Pancreas (tissue), 10 donors: Measurements from ENCODE around the gene UBE2C. TPM values are rescaled to one million over a fixed set of nuclear protein-coding genes. Genes with fewer than 3 reads are reported as not detected.
A peak's percentile ranks its signal among the peaks of the same experiment; 100 is the strongest.
"Not testable (repeated sequence)": the region's sequence is repeated elsewhere in the genome, so short reads cannot be mapped to it uniquely, and the experiment has no call there.

Experiments used
- ATAC-seq, 4 donors: fragments of 200-7000 bp; cut with Tn5 transposase; one replicate each; pipeline versions ENCODE4 v1.8.0 to v1.9.1; 2020; ENCODE audit warnings: mild to moderate bottlenecking in 4 of 4, moderate library complexity in 4 of 4
- DNase-seq, 6 donors: peaks; one replicate each; pipeline ENCODE4 v3.0.0-alpha.2; 2020
- FAIRE-seq: peaks from 2 replicates; lab custom pipeline; 2012; peaks lifted over from hg19 to GRCh38; lab: Jason Lieb, UNC
- H3K27ac ChIP-seq, 4 donors: fragments of 200-600 bp; sonication (generic); 1 replicate in 3 of 4; 2 replicates in 1 of 4; pipeline versions ENCODE4 v1.5.0 to v1.8.0; 2020
- H3K27me3 ChIP-seq, 4 donors: fragments of 200-600 bp; one replicate each; pipeline ENCODE4 v1.8.0; 2021
- H3K36me3 ChIP-seq, 3 donors: fragments of 200-600 bp; sonication (generic) in 1 of 3; one replicate each; pipeline versions ENCODE4 v1.5.0 to v1.8.0; 2020 to 2021
- H3K4me1 ChIP-seq, 3 donors: fragments of 200-600 bp; one replicate each; pipeline ENCODE4 v1.8.0; 2021
- H3K4me3 ChIP-seq, 4 donors: fragments of 200-600 bp; sonication (generic) in 2 of 4; one replicate each; pipeline versions ENCODE4 v1.5.0 to v1.8.0; 2020 to 2021
- H3K9me3 ChIP-seq, 4 donors: fragments of 200-600 bp; one replicate each; pipeline ENCODE4 v1.8.0; 2021
- WGBS, 2 donors: extraction: QIAGEN DNeasy Blood & Tissue Kit; methylation state at CpG; one replicate each; pipeline ENCODE4 v1.1.7; 2013; 5-methylcytosine and 5-hydroxymethylcytosine counted together
- intact Hi-C, 3 donors: fragments of 100-400 bp; cut with DNase I; formaldehyde crosslinking; loops; one replicate each; pipeline versions ENCODE4 v1.11.1 to v1.14.2; 2022
- polyA plus RNA-seq, 2 donors: library from polyadenylated mRNA; stranded (reverse); fragments of 200-250 nt; gene quantifications; one replicate each; pipeline ENCODE4 v1.2.3, GENCODE V29; 2013
- total RNA-seq, 6 donors: library from RNA; stranded (reverse); fragmentation: NEBNext Ultra II Directional in 4 of 6; extraction: Animal tissue kit (Norgen Biotek cat#: 25700) in 4 of 6; gene quantifications; one replicate each; pipeline versions ENCODE4 v1.2.1 to v1.2.4, GENCODE V29; 2021 to 2023
- TF ChIP-seq, protein P1 (sequence below), 4 donors: fragments of 200-600 bp; sonication (generic) in 3 of 4; IDR thresholded peaks; one replicate each; pipeline versions ENCODE4 v1.5.0 to v1.8.0; 2021; ENCODE audit warnings: antibody characterized with exemption in 4 of 4
- donor health status: healthy with polysubstance abuse.
- donor health status: DM: no; HTN: no; CAD: no; lungs with moderate emphysema.
- donor health status: DM: no; HTN: no; CAD: no.
- donor health status: control.
- donor health status: control.
- donor health status: Bipolar disorder and iron deficiency.
- donor health status: DM: yes; HTN: yes; CAD: no.
- donor health status: DM: no; HTN: no; CAD: no.
- donor health status: DM: no; HTN: no; CAD: no.
- donor health status: DM: yes; HTN: yes; CAD: no.

Gene UBE2C
- 1 to 10 TPM in 2 of 6 donors, under 1 TPM in 2, not detected in 2; 0.38 to 1.9 (median 1.4) TPM for total RNA-seq
- under 1 TPM; 0.31 to 0.61 TPM for polyA plus RNA-seq

- TF ChIP-seq, protein P1, sequence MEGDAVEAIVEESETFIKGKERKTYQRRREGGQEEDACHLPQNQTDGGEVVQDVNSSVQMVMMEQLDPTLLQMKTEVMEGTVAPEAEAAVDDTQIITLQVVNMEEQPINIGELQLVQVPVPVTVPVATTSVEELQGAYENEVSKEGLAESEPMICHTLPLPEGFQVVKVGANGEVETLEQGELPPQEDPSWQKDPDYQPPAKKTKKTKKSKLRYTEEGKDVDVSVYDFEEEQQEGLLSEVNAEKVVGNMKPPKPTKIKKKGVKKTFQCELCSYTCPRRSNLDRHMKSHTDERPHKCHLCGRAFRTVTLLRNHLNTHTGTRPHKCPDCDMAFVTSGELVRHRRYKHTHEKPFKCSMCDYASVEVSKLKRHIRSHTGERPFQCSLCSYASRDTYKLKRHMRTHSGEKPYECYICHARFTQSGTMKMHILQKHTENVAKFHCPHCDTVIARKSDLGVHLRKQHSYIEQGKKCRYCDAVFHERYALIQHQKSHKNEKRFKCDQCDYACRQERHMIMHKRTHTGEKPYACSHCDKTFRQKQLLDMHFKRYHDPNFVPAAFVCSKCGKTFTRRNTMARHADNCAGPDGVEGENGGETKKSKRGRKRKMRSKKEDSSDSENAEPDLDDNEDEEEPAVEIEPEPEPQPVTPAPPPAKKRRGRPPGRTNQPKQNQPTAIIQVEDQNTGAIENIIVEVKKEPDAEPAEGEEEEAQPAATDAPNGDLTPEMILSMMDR (IDR thresholded peaks at IDR 0.05), result no peak
- Histone ChIP-seq H3K4me3 (peak within 1 kb of the TSS; percentile 47 to 61 (median 54)), H3K27ac (peak within 1 kb of the TSS in 1 of 4 donors; percentile 20), H3K9me3 (no peaks in the 10 kb centered on the region), H3K4me1 (peaks cover 0 to 5% (median 0%) of the 10 kb centered on the region in 3 donors), H3K36me3 (peaks cover 0 to 23% (median 10%) of the 10 kb centered on the region in 3 donors), H3K27me3 (no peaks in the 10 kb centered on the region)
- WGBS, 2 donors, result 1% methylated on average over 55 to 65 of the region's 65 CpGs
- peak; percentile 91 to 99 (median 98) for DNase-seq
- peak; percentile 94 for FAIRE-seq
- ATAC-seq, result peak; percentile 98 to 100 (median 99)
- intact Hi-C loops, result no loop called here
These were observed at the start of gene UBE2C for GRCh38 chr20:45812157-45813005. Gene UBE2C, plus strand, starts transcription at chr20:45812644. Its CDS starts 52 bp downstream, at chr20:45812696.

- not testable (repeated sequence) for H3K4me1 ChIP-seq, DNase-seq, ATAC-seq, H3K36me3 ChIP-seq, H3K27me3 ChIP-seq, H3K9me3 ChIP-seq, H3K27ac ChIP-seq, FAIRE-seq, H3K4me3 ChIP-seq
- intact Hi-C loops, result loop anchor here in 1 of 3 donors (10.0 kb wide), 2 partner anchors 220 to 450 kb away; partner anchors contain the start of gene EPPIN
- WGBS, 2 donors, result 80 to 83% methylated on average over 13 of the region's 13 CpGs
These were observed 47.7 kb upstream of the UBE2C start for GRCh38 chr20:45764618-45765282.

DNA sequence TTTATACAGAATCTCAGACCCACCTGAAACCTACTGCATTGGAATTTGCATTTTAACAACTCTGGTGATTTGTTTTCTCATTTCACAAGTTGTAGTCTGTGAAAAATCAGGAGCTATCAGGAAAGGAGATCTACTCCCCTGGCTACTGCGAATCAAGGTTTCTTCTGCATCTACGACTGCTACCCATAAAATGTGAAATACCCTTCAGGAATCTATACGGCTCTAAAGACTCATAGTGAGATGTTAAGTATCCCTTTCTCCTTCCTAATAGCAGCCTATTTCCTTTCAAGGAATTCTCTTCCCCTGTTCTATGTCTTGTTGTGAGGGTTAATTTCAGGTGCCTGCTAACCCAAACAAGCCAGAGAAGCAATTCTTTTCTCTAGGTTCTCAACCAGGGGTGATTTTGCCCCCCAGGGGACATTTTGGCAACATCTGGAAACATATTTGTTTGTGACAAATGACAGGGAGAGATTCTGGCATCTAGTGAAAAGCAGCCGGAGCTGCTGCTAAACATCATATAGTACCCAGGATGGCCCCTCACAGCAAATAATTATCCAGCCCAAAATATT is 47.1 kb upstream of the UBE2C start:
- no peaks in the 10 kb centered on the region for H3K36me3 ChIP-seq

DNA sequence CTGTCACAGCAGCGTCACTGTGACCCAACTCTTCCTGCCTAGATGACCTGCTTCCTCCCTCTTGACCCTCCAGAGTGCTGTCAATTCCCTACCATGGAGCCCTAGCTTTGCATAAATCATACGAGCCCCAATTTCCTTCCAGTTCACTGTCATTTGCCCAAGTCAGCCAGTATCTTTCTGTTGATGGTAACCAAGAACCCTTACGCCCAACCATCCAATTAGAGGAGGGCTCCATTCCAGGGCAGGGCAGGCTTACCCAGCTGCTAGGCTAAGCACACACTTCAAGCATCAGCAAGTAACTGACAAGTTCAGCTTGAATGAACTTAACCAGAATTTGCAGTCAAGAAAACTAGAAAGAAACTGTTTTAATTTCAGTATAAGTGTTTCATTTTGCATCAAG is 46.5 kb upstream of the UBE2C start:
- intact Hi-C loops, result loop anchor here in 1 of 3 donors (10.0 kb wide), 2 partner anchors 221 to 451 kb away; partner anchors contain the start of gene EPPIN
- no peak overlapping the region for H3K27ac ChIP-seq
- no peaks in the 10 kb centered on the region for H3K9me3 ChIP-seq
- peaks cover 0 to 4% (median 0%) of the 10 kb centered on the region in 3 donors for H3K4me1 ChIP-seq
- no peak for DNase-seq
- no peak for FAIRE-seq
- no peaks in the 10 kb centered on the region for H3K36me3 ChIP-seq
- no peak overlapping the region for H3K4me3 ChIP-seq
- TF ChIP-seq, protein P1 (IDR thresholded peaks at IDR 0.05), result no peak
- no peaks in the 10 kb centered on the region for H3K27me3 ChIP-seq
- ATAC-seq, result no peak
- 63 to 86% methylated on average over 3 of the region's 3 CpGs for WGBS, 2 donors

More for the DNA sequence above, 47.1 kb upstream of the UBE2C start:
- Histone ChIP-seq H3K4me1 (no peaks in the 10 kb centered on the region), H3K9me3 (no peaks in the 10 kb centered on the region), H3K27ac (no peak overlapping the region), H3K27me3 (no peaks in the 10 kb centered on the region), H3K4me3 (no peak overlapping the region)
- no peak for ATAC-seq
- DNase-seq, result no peak
- no peak for FAIRE-seq
- TF ChIP-seq, protein P1 (IDR thresholded peaks at IDR 0.05), result no peak
- intact Hi-C loops, result loop anchor here in 1 of 3 donors (10.0 kb wide), 2 partner anchors 221 to 451 kb away; partner anchors contain the start of gene EPPIN
- 65 to 73% methylated on average over 4 of the region's 4 CpGs for WGBS, 2 donors

DNA sequence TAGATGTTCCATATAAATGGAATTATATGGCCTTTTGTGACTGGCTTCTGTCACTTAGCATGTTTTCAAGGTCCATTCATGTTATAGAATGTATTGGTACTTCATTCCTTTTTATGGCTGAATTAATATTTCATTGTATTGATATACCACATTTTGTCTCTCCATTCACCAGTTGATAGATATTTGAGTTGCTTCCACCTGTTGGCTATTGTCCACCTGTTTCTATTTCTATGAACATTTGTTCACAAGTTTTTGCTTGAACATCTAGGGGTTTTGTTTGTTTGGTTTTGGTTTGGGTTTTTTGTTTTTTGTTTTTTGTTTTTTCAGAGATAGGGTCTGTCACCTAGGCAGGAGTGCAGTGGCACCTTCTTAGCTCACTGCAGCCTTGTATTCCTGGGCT is 44.0 kb upstream of the UBE2C start:
- Histone ChIP-seq H3K4me1 (peaks cover 0 to 8% (median 0%) of the 10 kb centered on the region in 3 donors), H3K36me3 (no peaks in the 10 kb centered on the region), H3K27me3 (no peaks in the 10 kb centered on the region), H3K9me3 (no peaks in the 10 kb centered on the region), H3K4me3 (no peak overlapping the region), H3K27ac (no peak overlapping the region)
- FAIRE-seq (no peak), ATAC-seq (no peak), DNase-seq (no peak)
- TF ChIP-seq, protein P1 (IDR thresholded peaks at IDR 0.05), result no peak
- intact Hi-C loops, result loop anchor here in 1 of 3 donors (10.0 kb wide), 2 partner anchors 224 to 454 kb away; partner anchors contain the start of gene EPPIN
